Measurements from ENCODE around the gene GALNT14.

The GALNT14 gene

DNA sequence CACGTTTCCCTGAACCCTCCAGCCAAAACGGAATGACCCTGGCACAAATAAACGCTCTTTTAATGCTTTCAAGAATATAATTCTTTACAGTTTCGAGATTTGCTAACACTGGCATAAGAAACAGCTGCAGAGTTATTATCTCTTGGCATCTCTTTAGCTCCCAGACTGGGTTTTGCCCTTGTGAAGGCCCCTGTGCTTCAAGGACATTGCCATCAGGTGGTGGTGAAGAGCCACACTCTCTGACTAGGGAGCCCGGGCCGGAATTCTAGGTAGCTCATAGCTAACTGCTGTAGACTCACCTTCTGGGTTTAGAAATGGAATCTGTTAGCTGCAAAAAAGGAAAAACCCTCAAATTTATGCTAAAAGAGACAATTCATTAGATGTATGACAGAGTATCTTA, 13.3 kb upstream of the GALNT14 start (continued):
- no peak for TF ChIP-seq ZNF830 (tag by site-specific recombination; IDR thresholded peaks at IDR 0.05; ENCODE audit: low read depth)
- TF ChIP-seq, protein P1, sequence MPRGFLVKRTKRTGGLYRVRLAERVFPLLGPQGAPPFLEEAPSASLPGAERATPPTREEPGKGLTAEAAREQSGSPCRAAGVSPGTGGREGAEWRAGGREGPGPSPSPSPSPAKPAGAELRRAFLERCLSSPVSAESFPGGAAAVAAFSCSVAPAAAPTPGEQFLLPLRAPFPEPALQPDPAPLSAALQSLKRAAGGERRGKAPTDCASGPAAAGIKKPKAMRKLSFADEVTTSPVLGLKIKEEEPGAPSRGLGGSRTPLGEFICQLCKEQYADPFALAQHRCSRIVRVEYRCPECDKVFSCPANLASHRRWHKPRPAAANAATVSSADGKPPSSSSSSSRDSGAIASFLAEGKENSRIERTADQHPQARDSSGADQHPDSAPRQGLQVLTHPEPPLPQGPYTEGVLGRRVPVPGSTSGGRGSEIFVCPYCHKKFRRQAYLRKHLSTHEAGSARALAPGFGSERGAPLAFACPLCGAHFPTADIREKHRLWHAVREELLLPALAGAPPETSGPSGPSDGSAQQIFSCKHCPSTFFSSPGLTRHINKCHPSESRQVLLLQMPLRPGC (tag by site-specific recombination; IDR thresholded peaks at IDR 0.05): no peak
- TF ChIP-seq, protein P2, sequence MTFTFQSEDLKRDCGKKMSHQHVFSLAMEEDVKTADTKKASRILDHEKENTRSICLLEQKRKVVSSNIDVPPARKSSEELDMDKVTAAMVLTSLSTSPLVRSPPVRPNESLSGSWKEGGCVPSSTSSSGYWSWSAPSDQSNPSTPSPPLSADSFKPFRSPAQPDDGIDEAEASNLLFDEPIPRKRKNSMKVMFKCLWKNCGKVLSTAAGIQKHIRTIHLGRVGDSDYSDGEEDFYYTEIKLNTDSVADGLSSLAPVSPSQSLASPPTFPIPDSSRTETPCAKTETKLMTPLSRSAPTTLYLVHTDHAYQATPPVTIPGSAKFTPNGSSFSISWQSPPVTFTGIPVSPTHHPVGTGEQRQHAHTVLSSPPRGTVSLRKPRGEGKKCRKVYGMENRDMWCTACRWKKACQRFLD (tag by site-specific recombination; IDR thresholded peaks at IDR 0.05): no peak

DNA sequence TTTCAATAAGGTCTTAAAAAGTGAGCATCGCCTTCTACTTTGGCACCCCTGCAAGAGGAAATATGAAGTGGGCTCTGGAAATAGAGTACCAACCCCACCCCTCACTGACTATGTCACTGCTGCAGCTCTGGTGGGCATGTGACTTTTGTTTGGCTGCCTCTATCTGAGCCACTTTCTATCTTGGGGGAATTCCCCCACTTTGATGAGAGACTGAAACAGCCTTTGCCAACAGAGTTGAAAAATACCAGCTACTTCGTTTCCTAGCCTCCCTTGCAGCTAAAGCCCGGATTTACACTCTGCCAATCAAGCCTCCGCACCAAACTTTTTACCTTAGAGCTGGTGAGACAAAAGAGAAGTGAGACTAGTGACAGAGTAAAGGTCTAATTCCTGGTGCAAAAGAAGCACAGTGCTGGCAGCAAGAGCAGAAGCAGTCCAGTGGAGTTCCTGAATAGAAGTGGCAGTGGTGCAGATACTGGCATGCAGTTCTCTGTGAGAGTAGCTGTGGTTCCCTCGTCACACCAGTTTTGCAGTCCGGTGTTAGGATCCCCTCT, 12.0 kb upstream of the GALNT14 start:
- Histone ChIP-seq H3K9me3 (ENCODE audit: control insufficient read depth, insufficient read depth, low read depth, low read length) (no peaks in the 10 kb centered on the region), H3K36me3 (ENCODE audit: control insufficient read depth in 2 of 2, insufficient read depth in 1 of 2, low read length in 2 of 2) (no peaks in the 10 kb centered on the region), H3K27ac (ENCODE audit: extremely low read depth, low read depth, low read length) (no peak overlapping the region), H3K4me3 (ENCODE audit: low read depth, low read length) (no peak overlapping the region), H3K4me1 (ENCODE audit: control insufficient read depth, insufficient read depth, low read length) (no peaks in the 10 kb centered on the region)
- TF ChIP-seq ZNF211 (tag by site-specific recombination; IDR thresholded peaks at IDR 0.05; ENCODE audit: low read depth): no peak
- TF ChIP-seq, protein P3, sequence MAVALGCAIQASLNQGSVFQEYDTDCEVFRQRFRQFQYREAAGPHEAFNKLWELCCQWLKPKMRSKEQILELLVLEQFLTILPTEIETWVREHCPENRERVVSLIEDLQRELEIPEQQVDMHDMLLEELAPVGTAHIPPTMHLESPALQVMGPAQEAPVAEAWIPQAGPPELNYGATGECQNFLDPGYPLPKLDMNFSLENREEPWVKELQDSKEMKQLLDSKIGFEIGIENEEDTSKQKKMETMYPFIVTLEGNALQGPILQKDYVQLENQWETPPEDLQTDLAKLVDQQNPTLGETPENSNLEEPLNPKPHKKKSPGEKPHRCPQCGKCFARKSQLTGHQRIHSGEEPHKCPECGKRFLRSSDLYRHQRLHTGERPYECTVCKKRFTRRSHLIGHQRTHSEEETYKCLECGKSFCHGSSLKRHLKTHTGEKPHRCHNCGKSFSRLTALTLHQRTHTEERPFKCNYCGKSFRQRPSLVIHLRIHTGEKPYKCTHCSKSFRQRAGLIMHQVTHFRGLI (tag by site-specific recombination; IDR thresholded peaks at IDR 0.05): no peak
- TF ChIP-seq GLIS2 (tag by site-specific recombination; IDR thresholded peaks at IDR 0.05): no peak
- TF ChIP-seq ZNF510 (tag by site-specific recombination; IDR thresholded peaks at IDR 0.05; ENCODE audit: insufficient replicate concordance): no peak
- TF ChIP-seq ZNF155 (tag by site-specific recombination; IDR thresholded peaks at IDR 0.05): no peak
- TF ChIP-seq, protein P4, sequence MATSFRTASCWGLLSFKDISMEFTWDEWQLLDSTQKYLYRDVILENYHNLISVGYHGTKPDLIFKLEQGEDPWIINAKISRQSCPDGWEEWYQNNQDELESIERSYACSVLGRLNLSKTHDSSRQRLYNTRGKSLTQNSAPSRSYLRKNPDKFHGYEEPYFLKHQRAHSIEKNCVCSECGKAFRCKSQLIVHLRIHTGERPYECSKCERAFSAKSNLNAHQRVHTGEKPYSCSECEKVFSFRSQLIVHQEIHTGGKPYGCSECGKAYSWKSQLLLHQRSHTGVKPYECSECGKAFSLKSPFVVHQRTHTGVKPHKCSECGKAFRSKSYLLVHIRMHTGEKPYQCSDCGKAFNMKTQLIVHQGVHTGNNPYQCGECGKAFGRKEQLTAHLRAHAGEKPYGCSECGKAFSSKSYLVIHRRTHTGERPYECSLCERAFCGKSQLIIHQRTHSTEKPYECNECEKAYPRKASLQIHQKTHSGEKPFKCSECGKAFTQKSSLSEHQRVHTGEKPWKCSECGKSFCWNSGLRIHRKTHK (tag by site-specific recombination; IDR thresholded peaks at IDR 0.05): no peak
- TF ChIP-seq ZNF350 (tag by site-specific recombination; IDR thresholded peaks at IDR 0.05): no peak
- ChIA-PET CTCF (interaction anchor here (0.7 to 3.7 kb wide), 3 partner anchors 9 to 73 kb away, joined by 3 to 22 read pairs (median 4); no protein-coding TSS in a partner anchor), POLR2A (no interaction called here)

DNA sequence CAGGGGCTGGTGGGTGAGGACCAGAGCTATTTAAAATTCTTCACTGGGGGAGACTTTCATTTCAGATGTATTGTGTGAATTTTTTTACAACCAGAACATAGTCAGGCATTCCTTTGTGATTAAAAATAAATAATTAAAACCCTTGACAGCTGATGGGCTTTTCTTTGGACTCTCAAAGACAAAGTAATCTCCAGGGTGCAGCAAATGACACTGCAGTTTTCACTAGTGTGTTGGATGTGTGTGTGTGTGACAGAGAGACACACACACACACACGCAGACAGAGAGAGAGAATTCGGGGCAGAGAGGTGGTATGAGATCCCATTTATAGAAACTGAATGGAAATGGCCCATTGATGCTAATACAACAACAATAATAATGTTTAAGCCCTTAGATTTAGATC, 10.3 kb upstream of the GALNT14 start:
- Histone ChIP-seq H3K4me1 (ENCODE audit: control insufficient read depth, insufficient read depth, low read length) (no peaks in the 10 kb centered on the region), H3K4me3 (ENCODE audit: low read depth, low read length) (no peak overlapping the region), H3K9me3 (ENCODE audit: control insufficient read depth, insufficient read depth, low read depth, low read length) (no peaks in the 10 kb centered on the region), H3K27ac (ENCODE audit: extremely low read depth, low read depth, low read length) (no peak overlapping the region), H3K36me3 (ENCODE audit: control insufficient read depth in 2 of 2, insufficient read depth in 1 of 2, low read length in 2 of 2) (no peaks in the 10 kb centered on the region)
- ChIA-PET POLR2A (no interaction called here), CTCF (interaction anchor here (0.7 kb wide), 1 partner anchor 10 kb away, joined by 3 read pairs; the partner anchor contains the start of gene GALNT14)
- TF ChIP-seq ZNF626 (tag by site-specific recombination; IDR thresholded peaks at IDR 0.05): no peak
- no peak for TF ChIP-seq PRDM1 (tag by site-specific recombination; IDR thresholded peaks at IDR 0.05)
- TF ChIP-seq, protein P2 (tag by site-specific recombination; IDR thresholded peaks at IDR 0.05): no peak
- TF ChIP-seq, protein P5, sequence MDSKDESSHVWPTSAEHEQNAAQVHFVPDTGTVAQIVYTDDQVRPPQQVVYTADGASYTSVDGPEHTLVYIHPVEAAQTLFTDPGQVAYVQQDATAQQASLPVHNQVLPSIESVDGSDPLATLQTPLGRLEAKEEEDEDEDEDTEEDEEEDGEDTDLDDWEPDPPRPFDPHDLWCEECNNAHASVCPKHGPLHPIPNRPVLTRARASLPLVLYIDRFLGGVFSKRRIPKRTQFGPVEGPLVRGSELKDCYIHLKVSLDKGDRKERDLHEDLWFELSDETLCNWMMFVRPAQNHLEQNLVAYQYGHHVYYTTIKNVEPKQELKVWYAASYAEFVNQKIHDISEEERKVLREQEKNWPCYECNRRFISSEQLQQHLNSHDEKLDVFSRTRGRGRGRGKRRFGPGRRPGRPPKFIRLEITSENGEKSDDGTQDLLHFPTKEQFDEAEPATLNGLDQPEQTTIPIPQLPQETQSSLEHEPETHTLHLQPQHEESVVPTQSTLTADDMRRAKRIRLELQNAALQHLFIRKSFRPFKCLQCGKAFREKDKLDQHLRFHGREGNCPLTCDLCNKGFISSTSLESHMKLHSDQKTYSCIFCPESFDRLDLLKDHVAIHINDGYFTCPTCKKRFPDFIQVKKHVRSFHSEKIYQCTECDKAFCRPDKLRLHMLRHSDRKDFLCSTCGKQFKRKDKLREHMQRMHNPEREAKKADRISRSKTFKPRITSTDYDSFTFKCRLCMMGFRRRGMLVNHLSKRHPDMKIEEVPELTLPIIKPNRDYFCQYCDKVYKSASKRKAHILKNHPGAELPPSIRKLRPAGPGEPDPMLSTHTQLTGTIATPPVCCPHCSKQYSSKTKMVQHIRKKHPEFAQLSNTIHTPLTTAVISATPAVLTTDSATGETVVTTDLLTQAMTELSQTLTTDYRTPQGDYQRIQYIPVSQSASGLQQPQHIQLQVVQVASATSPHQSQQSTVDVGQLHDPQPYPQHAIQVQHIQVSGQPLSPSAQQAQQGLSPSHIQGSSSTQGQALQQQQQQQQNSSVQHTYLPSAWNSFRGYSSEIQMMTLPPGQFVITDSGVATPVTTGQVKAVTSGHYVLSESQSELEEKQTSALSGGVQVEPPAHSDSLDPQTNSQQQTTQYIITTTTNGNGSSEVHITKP (tag by site-specific recombination; IDR thresholded peaks at IDR 0.05): no peak
